ENCODE data around the gene LRRK1. TPM values are rescaled to one million over a fixed set of nuclear protein-coding genes. Genes with fewer than 3 reads are reported as not detected.

Gene LRRK1
- total and polyA plus RNA-seq, 8 donors = 2.3 to 73.3 (median 7.0) TPM

- Histone ChIP-seq H3K27ac (no peak overlapping the region), H3K4me1 (peaks cover 0 to 12% (median 0%) of the 10 kb centered on the region in 4 donors), H3K27me3 (no peaks in the 10 kb centered on the region), H3K9me3 (no peaks in the 10 kb centered on the region), H3K4me3 (no peak overlapping the region), H3K36me3 (no peaks in the 10 kb centered on the region)
- TF ChIP-seq CTCF (IDR thresholded peaks at IDR 0.05) (no peak), EP300 (IDR thresholded peaks at IDR 0.05) (no peak), POLR2A (IDR thresholded peaks at IDR 0.05) (no peak), POLR2AphosphoS5 (IDR thresholded peaks at IDR 0.05) (no peak)
- no peak for DNase-seq
- 84 to 93% (median 88%) methylated on average over 17 to 19 of the region's 19 CpGs for WGBS, 5 donors
- intact Hi-C loops (cut with DNase I; ENCODE audit: low total_unique reads) = no loop called here
Observed at GRCh38 chr15:101113114-101114005, 194.2 kb downstream of the LRRK1 start.

- intact Hi-C loops (cut with DNase I; ENCODE audit: low total_unique reads) = no loop called here
Observed at GRCh38 chr15:101114166-101114565, 195.0 kb downstream of the LRRK1 start.

GRCh38 chr15:101114610-101115009 is 195.5 kb downstream of the LRRK1 start:
- WGBS, 5 donors = 90 to 93% (median 93%) methylated on average over 2 to 4 of the region's 4 CpGs
- H3K4me3 ChIP-seq = no peak overlapping the region
- no peak for TF ChIP-seq CTCF (IDR thresholded peaks at IDR 0.05)
- TF ChIP-seq POLR2A (IDR thresholded peaks at IDR 0.05) = no peak
- no peak for TF ChIP-seq POLR2AphosphoS5 (IDR thresholded peaks at IDR 0.05)
- TF ChIP-seq EP300 (IDR thresholded peaks at IDR 0.05) = no peak
- H3K27me3 ChIP-seq = no peaks in the 10 kb centered on the region
- no peaks in the 10 kb centered on the region for H3K36me3 ChIP-seq
- no peak overlapping the region for H3K27ac ChIP-seq
- peaks cover 0 to 12% (median 0%) of the 10 kb centered on the region in 4 donors for H3K4me1 ChIP-seq
- DNase-seq = no peak
- intact Hi-C loops (cut with DNase I; ENCODE audit: low total_unique reads) = no loop called here
- H3K9me3 ChIP-seq = no peaks in the 10 kb centered on the region

More at GRCh38 chr15:101114166-101114565, 195.0 kb downstream of the LRRK1 start:
- Histone ChIP-seq H3K27ac (no peak overlapping the region), H3K4me1 (peaks cover 0 to 12% (median 0%) of the 10 kb centered on the region in 4 donors), H3K27me3 (no peaks in the 10 kb centered on the region), H3K9me3 (no peaks in the 10 kb centered on the region), H3K4me3 (no peak overlapping the region), H3K36me3 (no peaks in the 10 kb centered on the region)
- TF ChIP-seq POLR2A (IDR thresholded peaks at IDR 0.05) (no peak), CTCF (IDR thresholded peaks at IDR 0.05) (no peak), POLR2AphosphoS5 (IDR thresholded peaks at IDR 0.05) (no peak)
- WGBS, 5 donors = 58 to 75% (median 68%) methylated on average over 8 to 10 of the region's 10 CpGs
- DNase-seq = no peak

- H3K4me3 ChIP-seq = no peak overlapping the region
- no peaks in the 10 kb centered on the region for H3K9me3 ChIP-seq
- TF ChIP-seq CTCF (IDR thresholded peaks at IDR 0.05) = no peak
- no peak for TF ChIP-seq POLR2A (IDR thresholded peaks at IDR 0.05)
- no peak for TF ChIP-seq EP300 (IDR thresholded peaks at IDR 0.05)
- no peak for TF ChIP-seq POLR2AphosphoS5 (IDR thresholded peaks at IDR 0.05)
- DNase-seq = peak in 1 of 2 donors; percentile 72
- H3K27ac ChIP-seq = peak overlapping the region in 2 of 5 donors; percentile 13 to 32
- H3K4me1 ChIP-seq = peaks cover 0 to 12% (median under 1%) of the 10 kb centered on the region in 4 donors
- H3K36me3 ChIP-seq = no peaks in the 10 kb centered on the region
- 63 to 79% (median 72%) methylated on average over 9 of the region's 9 CpGs for WGBS, 5 donors
- H3K27me3 ChIP-seq = no peaks in the 10 kb centered on the region
- intact Hi-C loops (cut with DNase I; ENCODE audit: low total_unique reads) = no loop called here
Observed at GRCh38 chr15:101115393-101115785, 196.2 kb downstream of the LRRK1 start.

Measured in stomach (tissue), 9 donors.